DMS79 (cell line): ENCODE data around the gene PSMB7.

ENCODE experiments used
- DNase-seq: peaks from one replicate; lab custom pipeline; 2025; lab: John Stamatoyannopoulos, UW

Gene PSMB7

DNA sequence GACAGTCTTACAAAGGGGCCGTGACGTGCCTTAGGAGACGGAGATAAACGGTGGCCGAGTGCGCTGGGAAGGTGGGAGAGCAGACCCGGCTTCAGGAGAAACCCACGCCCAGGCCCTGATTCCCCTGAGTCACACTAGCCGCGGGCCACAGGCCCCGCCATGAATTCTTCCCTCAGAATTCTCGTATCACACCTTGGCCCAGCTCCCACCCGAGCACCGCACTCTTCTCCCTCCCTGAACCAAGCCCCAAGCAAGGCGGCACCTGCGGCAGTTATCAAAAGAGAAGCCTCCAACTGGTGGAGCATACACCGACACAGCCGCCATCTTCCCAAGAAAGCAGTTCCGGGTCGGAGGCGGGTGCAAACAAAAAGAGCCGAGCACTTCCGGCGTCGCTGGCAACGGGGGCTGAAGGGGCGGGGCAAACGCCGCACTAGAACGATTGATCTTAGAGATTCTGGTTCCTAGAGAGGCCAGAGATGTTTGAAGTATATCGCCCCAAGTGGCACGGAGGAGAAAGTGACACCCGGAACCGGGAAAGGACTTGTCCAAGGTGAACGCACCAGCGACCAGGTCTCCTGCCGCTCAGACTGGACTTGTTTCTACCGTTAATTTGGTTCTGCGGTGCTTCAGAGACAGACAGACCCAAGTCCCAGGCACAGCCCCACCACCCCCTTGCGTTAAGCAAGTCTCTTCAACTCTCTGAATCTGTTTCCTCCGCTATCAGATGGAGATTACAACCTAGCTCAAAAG lies at the start of gene PSMB7:
Gene PSMB7 (minus strand): TSS at position 341 of the 750 bp plus-strand sequence. CDS start 17 bp downstream, at position 324.
- peak; percentile 90 for DNase-seq

DNA sequence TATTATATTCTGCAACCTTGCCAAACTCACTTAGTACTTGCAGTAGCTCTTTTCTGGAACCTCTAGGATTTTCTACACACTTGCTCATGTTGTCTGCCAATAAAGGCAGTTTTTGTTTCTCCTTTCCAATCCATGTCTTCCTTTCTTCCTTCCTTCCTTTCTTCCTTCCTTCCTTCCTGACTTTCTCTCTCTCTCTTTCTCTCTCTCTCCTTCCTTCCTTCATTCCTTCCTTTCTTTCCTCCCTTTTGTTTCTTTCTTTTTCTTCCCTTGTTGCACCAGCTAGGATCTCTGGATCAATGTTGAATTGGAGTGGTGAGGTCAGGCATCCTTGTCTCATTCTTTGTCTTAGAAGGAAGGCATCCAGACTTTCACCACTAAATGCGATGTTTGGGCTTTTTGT lies 47.5 kb upstream of the PSMB7 start:
- DNase-seq: no peak

DNA sequence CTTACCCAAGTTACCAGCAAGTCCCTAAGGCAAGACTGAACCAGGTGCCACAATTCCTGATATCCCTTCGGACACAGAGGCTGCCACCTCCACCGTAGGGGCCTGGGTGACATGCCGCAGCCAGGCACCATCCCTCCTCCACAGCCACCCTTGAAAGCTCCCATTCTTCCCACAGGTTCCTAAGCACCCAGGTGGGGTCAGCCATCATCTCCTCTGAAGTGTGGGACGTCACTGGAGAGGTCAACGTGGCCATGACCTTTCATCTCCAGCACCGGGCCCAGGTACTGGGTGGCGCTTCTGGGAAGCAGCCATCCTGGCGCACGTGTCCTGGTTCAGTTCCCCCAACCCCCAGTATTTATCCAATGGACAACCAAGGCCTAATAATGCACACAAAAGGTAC lies 43.2 kb upstream of the PSMB7 start:
- DNase-seq: no peak

GRCh38 chr9:124457887-124458431 lies 42.7 kb upstream of the PSMB7 start:
- DNase-seq: no peak

DNA sequence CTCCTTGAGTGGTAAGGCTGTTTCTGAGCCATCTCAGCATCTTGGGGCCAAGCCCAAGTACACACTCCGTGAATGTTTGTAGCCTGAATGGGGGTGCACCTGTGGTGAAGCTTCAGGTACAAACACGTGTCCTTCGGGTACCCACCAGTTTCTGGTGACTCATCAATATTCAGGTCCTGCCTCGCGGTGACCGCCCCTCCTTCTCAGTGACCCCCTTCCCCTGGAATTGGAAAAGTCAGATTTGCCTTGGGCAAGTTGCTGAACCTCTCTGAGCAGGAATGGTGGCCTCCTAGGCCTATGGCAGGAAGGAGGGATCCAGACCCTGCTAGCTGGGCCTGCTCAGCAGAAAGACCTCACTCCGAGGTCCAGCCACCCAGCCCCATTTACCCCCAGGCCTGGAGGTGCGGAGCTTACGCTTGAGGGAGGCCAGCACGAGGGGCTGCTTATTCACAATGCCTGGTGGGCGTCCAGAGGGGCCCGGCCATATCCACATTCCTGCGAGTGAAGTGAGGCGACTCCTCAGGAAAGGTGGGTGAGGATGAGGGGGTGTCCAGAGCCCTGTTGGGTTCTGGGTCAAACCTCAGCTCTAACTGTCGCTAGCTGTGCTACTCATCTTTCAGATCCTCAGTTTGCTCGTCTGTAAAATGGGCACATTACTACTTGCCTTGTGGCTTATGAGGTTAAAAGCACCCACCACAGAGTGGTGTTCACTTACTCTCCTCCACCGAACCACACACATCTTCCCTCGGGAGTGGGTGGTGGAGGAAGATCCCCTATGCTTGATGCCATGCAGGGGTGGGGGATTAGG lies 42.0 kb upstream of the PSMB7 start:
- DNase-seq: no peak

DNA sequence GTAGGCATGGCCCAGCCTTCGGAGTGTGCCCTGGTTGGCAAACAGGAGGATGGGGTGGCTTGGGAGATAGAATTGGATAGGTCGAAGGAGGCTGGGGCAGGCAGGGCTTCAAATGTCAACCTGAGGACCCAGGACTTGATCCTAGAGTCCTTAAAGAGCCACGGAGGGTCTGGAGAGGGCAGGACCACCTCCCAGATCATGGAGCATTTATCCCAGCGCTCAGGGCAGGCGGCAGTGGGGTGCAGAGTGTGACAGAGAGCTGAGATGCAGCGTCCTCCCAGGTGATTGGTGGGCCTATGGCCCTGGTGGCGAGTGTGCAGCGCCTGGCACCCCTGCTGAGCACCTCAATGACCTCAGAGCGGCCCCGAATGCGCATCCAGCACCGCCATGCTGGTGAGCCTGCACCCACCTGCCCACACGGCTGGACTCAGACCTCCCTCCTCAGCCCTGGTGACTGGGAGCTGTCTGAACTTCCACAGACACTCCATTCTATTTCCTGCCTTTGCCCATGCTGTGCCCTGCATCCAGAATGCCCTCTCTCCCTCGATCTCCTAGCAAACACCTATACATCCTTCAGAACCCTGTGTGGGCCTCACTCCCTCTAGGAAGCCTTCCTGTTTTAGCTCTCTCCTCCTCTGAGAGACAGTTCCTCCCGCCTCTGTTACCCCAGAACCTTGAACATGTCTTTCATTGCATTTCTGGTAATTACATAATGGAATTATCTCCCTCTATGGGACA lies 41.3 kb upstream of the PSMB7 start:
- DNase-seq: no peak

- DNase-seq: no peak
Observed at GRCh38 chr9:124455820-124456219, 40.6 kb upstream of the PSMB7 start.

DNA sequence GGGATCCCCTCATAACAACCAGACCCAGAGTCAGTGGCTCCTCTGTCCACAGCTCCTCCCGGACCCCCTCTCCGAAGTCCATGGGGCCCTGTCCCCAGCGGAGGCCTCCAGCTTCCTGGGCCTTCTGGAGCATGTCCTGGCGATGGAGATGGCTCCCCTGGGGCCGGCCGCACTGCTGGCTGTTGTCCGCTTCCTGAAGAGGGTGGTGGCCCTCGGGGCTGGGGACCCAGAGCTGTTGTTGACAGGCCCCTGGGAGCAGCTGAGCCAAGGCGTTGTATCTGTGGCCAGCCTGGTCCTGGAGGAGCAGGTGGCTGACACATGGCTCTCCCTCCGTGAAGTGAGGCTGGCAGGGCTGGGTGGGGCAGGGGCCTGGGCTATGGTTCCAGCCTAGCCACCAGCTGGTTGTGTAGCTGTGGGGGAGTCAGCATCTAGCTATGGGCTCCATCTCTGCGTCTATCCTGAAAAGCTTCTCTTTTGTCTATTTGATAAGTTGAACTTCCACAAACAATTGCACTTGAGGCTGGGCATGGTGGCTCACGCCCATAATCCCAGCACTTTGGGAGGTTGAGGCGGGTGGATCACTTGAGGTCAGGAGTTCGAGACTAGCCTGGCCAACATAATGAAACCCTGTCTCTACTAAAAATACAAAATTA lies 39.7 kb upstream of the PSMB7 start:
- DNase-seq: no peak

GRCh38 chr9:124454296-124454695 lies 39.1 kb upstream of the PSMB7 start:
- no peak for DNase-seq

- DNase-seq: no peak
Observed at GRCh38 chr9:124453586-124454191, 38.4 kb upstream of the PSMB7 start.

GRCh38 chr9:124452841-124453585 lies 37.8 kb upstream of the PSMB7 start:
- DNase-seq: no peak

DNA sequence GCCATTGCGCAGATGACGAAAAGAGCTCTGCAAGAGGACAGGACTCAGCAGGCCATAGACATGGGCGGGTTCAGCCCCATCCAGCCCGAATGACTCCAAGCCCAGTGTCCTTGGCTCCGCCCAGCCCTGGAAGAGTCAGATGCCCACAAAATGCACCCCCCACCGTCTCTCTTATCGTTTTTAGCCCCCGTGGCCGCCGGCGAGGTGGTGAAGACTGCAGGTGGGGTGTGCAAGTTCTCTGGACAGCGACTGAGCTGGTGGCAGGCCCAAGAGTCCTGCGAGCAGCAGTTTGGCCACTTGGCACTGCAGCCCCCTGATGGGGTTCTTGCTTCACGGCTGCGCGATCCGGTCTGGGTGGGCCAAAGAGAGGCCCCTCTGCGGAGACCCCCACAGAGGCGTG lies 37.1 kb upstream of the PSMB7 start:
- no peak for DNase-seq

DNA sequence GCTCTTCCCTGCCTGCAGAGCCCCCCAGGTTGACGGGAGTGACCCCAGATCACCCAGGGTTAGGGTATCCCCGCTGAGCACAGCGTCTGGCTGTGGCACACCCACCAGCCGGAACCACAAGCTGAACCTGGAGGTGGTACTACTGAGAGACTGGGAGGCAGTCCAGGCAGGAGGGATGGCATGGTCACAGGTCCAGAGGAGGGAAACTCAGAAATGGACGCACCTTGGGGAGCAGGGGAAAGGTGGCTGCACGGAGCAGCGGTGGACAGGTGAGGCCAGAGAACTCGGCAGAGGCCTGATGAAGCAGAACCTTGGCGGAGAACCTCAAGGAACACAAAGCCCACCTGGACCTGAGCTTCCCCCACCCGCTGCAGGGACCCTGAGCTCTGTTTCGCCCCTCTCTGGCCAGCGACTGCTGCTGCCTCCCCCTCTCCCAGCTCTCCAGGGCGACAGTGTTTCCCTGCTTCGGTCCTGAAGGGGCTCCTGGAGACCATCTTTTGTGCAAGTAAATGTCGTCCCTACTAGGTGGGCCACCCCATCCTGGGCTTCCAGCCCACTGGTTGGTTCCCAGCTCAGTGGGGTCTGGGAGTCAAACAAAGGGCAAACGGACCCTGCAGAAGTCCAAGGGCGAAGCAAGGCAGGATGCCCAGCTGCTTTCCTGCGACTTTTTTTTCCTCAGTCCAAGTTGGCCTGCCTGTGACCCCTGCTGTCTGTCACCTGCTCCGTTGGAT lies 35.9 kb upstream of the PSMB7 start:
- DNase-seq: no peak

DNA sequence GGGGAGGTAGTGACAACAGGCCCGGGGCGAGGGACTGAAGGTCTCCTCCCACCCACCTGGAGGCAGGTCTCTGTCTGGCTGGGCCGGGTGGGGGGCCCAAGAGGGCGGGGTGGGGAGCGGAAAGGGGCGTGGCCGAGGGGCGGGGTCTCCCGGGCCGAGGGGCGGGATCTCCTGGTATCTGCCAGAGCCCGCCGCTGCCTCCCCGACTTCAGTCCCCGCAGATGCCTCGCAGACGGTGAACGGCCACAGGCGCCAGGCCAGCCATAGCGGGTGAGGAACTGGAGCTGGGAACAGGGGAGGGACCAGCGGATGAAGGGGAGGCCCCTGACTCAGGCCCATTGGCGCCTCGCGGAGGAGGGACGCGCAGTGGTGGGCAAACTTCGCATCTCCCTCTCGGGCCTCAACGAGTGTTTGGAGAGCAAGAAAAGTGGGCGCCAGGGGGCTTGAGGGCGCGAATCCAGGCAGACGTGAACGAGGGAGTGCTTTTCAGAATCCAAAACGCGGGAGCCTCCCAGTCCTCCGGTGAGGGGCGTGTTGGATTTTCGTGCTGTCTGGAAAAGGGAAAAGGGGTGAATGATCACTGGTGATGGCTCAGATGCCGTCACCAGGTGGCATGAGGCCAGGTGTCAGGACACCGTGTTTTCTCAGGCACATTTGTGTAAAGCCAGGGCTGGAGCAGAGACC lies 35.1 kb upstream of the PSMB7 start, which contains the start of gene ADGRD2:
Gene ADGRD2 (plus strand): TSS at position 211 of the 684 bp plus-strand sequence. CDS start 1,216 bp downstream, outside the sequence.
- DNase-seq: no peak

DNA sequence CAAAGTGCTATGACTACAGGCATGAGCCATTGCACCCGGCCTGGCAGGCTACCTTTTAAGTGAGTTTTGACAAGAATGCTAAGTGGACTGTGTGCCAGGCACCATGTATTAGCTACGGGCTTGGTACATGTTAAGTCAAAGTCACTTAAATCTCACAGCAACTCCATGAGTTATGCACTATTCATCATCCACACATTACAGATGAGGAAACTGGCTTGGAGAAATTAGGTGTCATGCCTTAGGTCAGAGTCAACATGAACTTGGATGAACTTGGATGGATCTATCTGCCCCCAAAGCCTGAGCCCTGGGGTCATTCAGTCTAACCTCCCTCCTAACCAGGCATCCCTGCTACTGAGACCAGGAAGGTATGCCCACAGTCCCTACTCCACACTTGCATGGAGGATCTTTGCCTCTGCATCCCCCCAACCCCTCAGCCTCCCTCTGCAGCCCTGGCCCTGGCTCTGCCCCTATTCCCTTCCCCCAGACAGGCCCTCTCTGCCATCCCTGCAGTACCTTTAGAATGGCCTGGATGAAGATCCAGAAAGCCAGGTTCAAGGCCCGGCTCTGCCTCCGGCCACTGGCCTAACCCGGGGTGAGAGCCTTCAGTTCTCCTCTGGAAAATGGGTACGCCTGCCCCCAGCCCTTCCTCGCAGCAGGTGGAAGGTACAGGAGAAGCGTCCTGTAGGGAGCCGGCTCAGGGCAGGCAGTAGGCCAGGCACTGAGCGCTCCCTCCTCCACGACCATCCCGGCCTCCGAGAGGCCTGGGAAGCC lies 34.3 kb upstream of the PSMB7 start:
- no peak for DNase-seq

- DNase-seq: no peak
Observed at GRCh38 chr9:124448019-124448418, 32.8 kb upstream of the PSMB7 start.

DNA sequence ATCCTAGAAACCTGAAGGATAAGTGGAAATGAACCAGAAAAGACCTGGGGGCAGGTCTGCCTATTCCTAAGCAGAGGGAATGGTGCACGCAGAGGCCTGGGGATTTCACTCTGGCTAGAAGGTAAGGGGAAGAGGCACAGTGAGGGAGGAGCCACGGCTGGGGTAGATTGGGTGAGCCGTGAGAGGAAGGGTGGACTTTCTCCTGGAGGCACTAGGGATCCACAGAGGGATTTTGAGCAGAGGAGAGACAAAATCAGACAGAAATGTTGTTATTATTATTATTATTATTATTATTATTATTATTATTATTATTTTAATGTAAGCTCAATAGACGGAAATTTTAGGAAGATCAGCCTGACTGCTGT lies 32.0 kb upstream of the PSMB7 start:
- no peak for DNase-seq

GRCh38 chr9:124444166-124444565 lies 28.9 kb upstream of the PSMB7 start:
- DNase-seq: no peak

- DNase-seq: no peak
Observed at GRCh38 chr9:124443625-124444024, 28.4 kb upstream of the PSMB7 start.
